ENCODE data around the gene LRP1B. TPM values are rescaled to one million over a fixed set of nuclear protein-coding genes. Genes with fewer than 3 reads are reported as not detected.

Gene LRP1B
- total and polyA plus RNA-seq, 8 donors: 0.03 to 1.6 (median 0.84) TPM

GRCh38 chr2:141723814-141724213 lies 407.0 kb downstream of the LRP1B start:
- no peaks in the 10 kb centered on the region for H3K9me3 ChIP-seq
- H3K4me1 ChIP-seq: no peaks in the 10 kb centered on the region
- TF ChIP-seq CTCF (IDR thresholded peaks at IDR 0.05): no peak
- H3K27ac ChIP-seq: no peak overlapping the region
- no peaks in the 10 kb centered on the region for H3K36me3 ChIP-seq
- ATAC-seq: no peak
- DNase-seq: no peak
- intact Hi-C loops (cut with DNase I): no loop called here
- H3K27me3 ChIP-seq: no peaks in the 10 kb centered on the region
- no peak overlapping the region for H3K4me3 ChIP-seq

DNA sequence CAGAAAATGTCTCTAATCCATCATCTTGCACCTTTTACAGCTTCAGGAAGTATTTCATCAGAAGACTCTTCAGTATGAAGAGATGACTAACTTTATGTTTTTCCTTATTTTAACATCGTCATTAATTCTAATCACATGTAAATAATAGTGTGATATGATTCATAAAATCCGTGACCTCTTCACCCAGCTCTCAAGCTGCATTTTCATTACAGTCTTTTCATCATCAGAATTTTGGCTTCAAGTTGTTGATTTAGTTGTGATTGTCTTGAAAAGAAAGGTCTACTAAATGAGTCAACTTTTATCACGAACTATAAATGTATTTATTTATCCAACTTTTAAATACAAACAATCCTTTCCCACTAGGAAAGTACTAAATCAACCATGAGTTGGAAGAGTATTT lies 410.3 kb downstream of the LRP1B start:
- Histone ChIP-seq H3K27me3 (no peaks in the 10 kb centered on the region), H3K4me3 (no peak overlapping the region), H3K9me3 (no peaks in the 10 kb centered on the region), H3K4me1 (no peaks in the 10 kb centered on the region), H3K36me3 (no peaks in the 10 kb centered on the region), H3K27ac (no peak overlapping the region)
- no peak for ATAC-seq
- intact Hi-C loops (cut with DNase I): no loop called here
- TF ChIP-seq CTCF (IDR thresholded peaks at IDR 0.05): no peak
- DNase-seq: no peak

GRCh38 chr2:141714496-141714895 lies 416.3 kb downstream of the LRP1B start:
- no peaks in the 10 kb centered on the region for H3K4me1 ChIP-seq
- no peak overlapping the region for H3K27ac ChIP-seq
- DNase-seq (peak in 1 of 4 donors; percentile 20), ATAC-seq (no peak)
- no peak for TF ChIP-seq CTCF (IDR thresholded peaks at IDR 0.05)
- no peak overlapping the region for H3K4me3 ChIP-seq
- no peaks in the 10 kb centered on the region for H3K36me3 ChIP-seq
- no peaks in the 10 kb centered on the region for H3K27me3 ChIP-seq
- intact Hi-C loops (cut with DNase I): no loop called here
- H3K9me3 ChIP-seq: no peaks in the 10 kb centered on the region

GRCh38 chr2:141711627-141712026 lies 419.2 kb downstream of the LRP1B start:
- Histone ChIP-seq H3K4me3 (no peak overlapping the region), H3K27me3 (no peaks in the 10 kb centered on the region), H3K9me3 (no peaks in the 10 kb centered on the region), H3K4me1 (no peaks in the 10 kb centered on the region), H3K36me3 (no peaks in the 10 kb centered on the region), H3K27ac (no peak overlapping the region)
- ATAC-seq: no peak
- TF ChIP-seq CTCF (IDR thresholded peaks at IDR 0.05): no peak
- intact Hi-C loops (cut with DNase I): no loop called here
- peak in 2 of 4 donors; percentile 27 to 50 for DNase-seq

DNA sequence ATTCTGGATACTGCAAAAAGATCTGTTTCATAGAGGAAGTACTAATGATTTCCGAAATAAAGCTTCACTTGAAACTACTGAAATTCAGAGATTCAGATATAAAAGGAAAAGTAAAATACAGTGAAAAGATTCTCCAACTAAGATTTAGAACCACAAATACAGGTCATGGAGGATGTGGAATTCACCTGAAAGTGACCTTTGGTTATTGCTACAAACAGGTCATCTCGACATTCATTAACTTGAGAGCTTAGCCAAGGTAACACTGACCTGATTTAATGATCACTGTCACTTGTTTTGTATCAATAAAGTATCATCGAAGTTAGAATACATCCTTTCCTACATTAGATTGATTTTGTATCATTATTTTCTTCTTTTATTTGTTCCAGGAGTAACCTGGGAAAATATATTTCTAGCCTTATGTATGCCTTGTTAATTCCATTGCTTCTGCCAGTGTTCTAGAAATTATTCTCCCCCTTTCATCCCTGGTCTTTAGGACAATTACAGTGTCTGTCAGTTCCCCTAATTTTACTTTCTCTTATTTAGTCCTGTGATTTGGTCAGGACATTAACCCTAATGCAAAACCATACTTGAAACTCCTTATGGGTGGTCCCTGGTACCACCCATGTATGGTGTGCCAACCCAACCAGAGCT lies 420.1 kb downstream of the LRP1B start:
- TF ChIP-seq CTCF (IDR thresholded peaks at IDR 0.05): no peak
- Histone ChIP-seq H3K36me3 (no peaks in the 10 kb centered on the region), H3K4me3 (no peak overlapping the region), H3K27me3 (no peaks in the 10 kb centered on the region), H3K9me3 (no peaks in the 10 kb centered on the region), H3K27ac (no peak overlapping the region), H3K4me1 (no peaks in the 10 kb centered on the region)
- no peak for DNase-seq
- intact Hi-C loops (cut with DNase I): no loop called here
- ATAC-seq: no peak

Measured in left lung (tissue), 10 donors.